ENCODE data around the gene LRRIQ4.

The LRRIQ4 gene

GRCh38 chr3:169867584-169868210 lies 55.0 kb downstream of the LRRIQ4 start:
- Histone ChIP-seq H3K36me3 (no peaks in the 10 kb centered on the region), H3K4me1 (ENCODE audit: control insufficient read depth in 1 of 2, insufficient read depth in 1 of 2, low read depth in 1 of 2, low read length in 1 of 2) (peaks cover 36 to 40% of the 10 kb centered on the region in 2 experiments), H3K4me3 (ENCODE audit: low read depth in 1 of 2, low read length in 1 of 2) (no peak overlapping the region), H3K27me3 (peaks cover 4% of the 10 kb centered on the region), H3K27ac (no peak overlapping the region), H3K9me3 (no peaks in the 10 kb centered on the region)
- no peak for TF ChIP-seq CTCF (IDR thresholded peaks at IDR 0.05)

GRCh38 chr3:169868369-169868768 lies 55.7 kb downstream of the LRRIQ4 start:
- Histone ChIP-seq H3K27ac (no peak overlapping the region), H3K4me1 (ENCODE audit: control insufficient read depth in 1 of 2, insufficient read depth in 1 of 2, low read depth in 1 of 2, low read length in 1 of 2) (peaks cover 33 to 37% of the 10 kb centered on the region in 2 experiments), H3K27me3 (no peaks in the 10 kb centered on the region), H3K4me3 (ENCODE audit: low read depth in 1 of 2, low read length in 1 of 2) (no peak overlapping the region), H3K36me3 (no peaks in the 10 kb centered on the region), H3K9me3 (no peaks in the 10 kb centered on the region)
- TF ChIP-seq CTCF (IDR thresholded peaks at IDR 0.05), result no peak

GRCh38 chr3:169869484-169870220 lies 57.0 kb downstream of the LRRIQ4 start, which contains the start of gene LRRC31:
LRRC31 (minus strand) TSS chr3:169869935; CDS start chr3:169869807, 128 bp downstream.
- no peaks in the 10 kb centered on the region for H3K36me3 ChIP-seq
- H3K4me1 ChIP-seq (ENCODE audit: control insufficient read depth in 1 of 2, insufficient read depth in 1 of 2, low read depth in 1 of 2, low read length in 1 of 2), result peaks cover 20 to 24% of the 10 kb centered on the region in 2 experiments
- no peak for TF ChIP-seq CTCF (IDR thresholded peaks at IDR 0.05)
- no peaks in the 10 kb centered on the region for H3K27me3 ChIP-seq
- H3K4me3 ChIP-seq (ENCODE audit: low read depth in 1 of 2, low read length in 1 of 2), result no peak within 1 kb of the TSS
- no peaks in the 10 kb centered on the region for H3K9me3 ChIP-seq
- H3K27ac ChIP-seq, result no peak within 1 kb of the TSS

DNA sequence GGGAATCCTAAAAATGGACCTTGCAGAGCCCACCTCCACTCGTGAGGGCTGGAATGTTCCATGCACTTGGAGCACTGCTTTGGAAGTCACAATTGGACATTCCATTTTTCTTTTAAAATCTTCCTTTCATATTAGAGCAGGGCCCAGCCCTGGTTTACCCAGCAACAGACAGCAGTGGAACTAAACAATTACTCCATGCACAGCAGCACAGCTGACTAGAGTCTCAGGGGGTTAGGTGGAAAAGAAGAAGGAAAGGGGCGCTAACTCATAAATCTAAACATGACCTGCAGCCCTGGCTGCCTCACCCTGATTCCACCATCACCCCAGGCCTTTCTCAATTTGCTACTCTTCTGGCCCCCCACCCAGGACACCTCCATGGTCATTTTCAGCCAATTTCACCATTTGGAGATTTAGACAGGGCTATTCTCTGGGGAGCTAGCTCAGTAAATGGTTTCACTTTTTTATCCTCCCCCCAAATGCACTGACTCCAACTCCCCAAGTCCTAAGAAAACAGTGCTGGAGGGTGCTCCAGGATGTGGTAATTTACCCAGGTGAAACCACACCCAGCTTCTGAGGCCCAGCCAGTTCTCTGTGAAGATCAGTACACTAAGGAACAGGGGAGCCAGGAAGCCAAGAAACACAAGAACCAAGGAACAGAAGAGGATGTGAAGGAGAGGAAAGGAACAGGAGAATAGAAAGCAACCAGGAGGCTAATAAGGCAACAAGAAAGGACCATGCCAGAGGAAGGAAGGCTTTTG lies 58.6 kb downstream of the LRRIQ4 start:
- H3K4me1 ChIP-seq (ENCODE audit: control insufficient read depth in 1 of 2, insufficient read depth in 1 of 2, low read depth in 1 of 2, low read length in 1 of 2), result peaks cover 9 to 11% of the 10 kb centered on the region in 2 experiments
- H3K9me3 ChIP-seq, result no peaks in the 10 kb centered on the region
- H3K27ac ChIP-seq, result no peak overlapping the region
- TF ChIP-seq CTCF (IDR thresholded peaks at IDR 0.05), result no peak
- no peaks in the 10 kb centered on the region for H3K36me3 ChIP-seq
- no peaks in the 10 kb centered on the region for H3K27me3 ChIP-seq
- H3K4me3 ChIP-seq (ENCODE audit: low read depth in 1 of 2, low read length in 1 of 2), result no peak overlapping the region

- Histone ChIP-seq H3K9me3 (no peaks in the 10 kb centered on the region), H3K36me3 (no peaks in the 10 kb centered on the region), H3K27ac (no peak overlapping the region), H3K4me3 (ENCODE audit: low read depth in 1 of 2, low read length in 1 of 2) (no peak overlapping the region), H3K4me1 (ENCODE audit: control insufficient read depth in 1 of 2, insufficient read depth in 1 of 2, low read depth in 1 of 2, low read length in 1 of 2) (no peaks in the 10 kb centered on the region), H3K27me3 (no peaks in the 10 kb centered on the region)
- no peak for TF ChIP-seq CTCF (IDR thresholded peaks at IDR 0.05)
These were observed 66.4 kb downstream of the LRRIQ4 start for GRCh38 chr3:169879013-169879557.

Data from neutrophil (primary cell).